Adrenal gland (tissue), 5 donors: ENCODE data around the gene SLC23A3.

ENCODE experiments used
- POLR2A ChIP-seq, 2 donors: fragments of 450-650 bp; IDR thresholded peaks; one replicate each; pipeline ENCODE4 v1.6.1; 2017; ENCODE audit warnings: antibody characterized with exemption in 2 of 2, mild to moderate bottlenecking in 2 of 2, moderate library complexity in 1 of 2
- TF ChIP-seq, protein P1 (sequence below), 6 experiments: fragments of 450-650 bp in 4 of 6; fragments of 200-600 bp in 2 of 6; sonication (generic) in 1 of 6; IDR thresholded peaks; 1 replicate in 5 of 6; 2 replicates in 1 of 6; pipeline versions ENCODE4 v1.5.1 to v1.8.0; 2016 to 2021; ENCODE audit warnings: antibody characterized with exemption in 6 of 6, mild to moderate bottlenecking in 2 of 6, moderate library complexity in 1 of 6
- donor health status: DM: no; HTN: no; CAD: no.

DNA sequence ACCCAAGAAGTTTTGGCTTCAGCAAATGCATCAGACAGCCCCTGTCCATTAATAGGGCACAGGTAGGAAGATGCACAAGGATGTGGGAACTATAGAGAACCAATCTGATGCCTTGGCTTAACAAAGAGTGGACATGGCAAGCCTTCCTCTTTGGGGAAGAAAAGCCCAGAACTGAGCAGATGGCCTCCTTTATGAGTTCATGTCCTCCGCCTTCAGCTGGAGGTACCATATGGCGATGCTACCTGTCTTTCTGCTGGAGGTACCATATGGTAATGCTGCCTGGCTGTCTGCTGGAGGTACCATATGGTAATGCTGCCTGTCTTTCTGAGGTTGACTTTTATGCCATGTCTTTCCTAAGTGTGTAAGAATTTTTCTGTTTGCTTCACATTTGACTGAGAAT is 14.3 kb upstream of the SLC23A3 start:
- TF ChIP-seq, protein P1, sequence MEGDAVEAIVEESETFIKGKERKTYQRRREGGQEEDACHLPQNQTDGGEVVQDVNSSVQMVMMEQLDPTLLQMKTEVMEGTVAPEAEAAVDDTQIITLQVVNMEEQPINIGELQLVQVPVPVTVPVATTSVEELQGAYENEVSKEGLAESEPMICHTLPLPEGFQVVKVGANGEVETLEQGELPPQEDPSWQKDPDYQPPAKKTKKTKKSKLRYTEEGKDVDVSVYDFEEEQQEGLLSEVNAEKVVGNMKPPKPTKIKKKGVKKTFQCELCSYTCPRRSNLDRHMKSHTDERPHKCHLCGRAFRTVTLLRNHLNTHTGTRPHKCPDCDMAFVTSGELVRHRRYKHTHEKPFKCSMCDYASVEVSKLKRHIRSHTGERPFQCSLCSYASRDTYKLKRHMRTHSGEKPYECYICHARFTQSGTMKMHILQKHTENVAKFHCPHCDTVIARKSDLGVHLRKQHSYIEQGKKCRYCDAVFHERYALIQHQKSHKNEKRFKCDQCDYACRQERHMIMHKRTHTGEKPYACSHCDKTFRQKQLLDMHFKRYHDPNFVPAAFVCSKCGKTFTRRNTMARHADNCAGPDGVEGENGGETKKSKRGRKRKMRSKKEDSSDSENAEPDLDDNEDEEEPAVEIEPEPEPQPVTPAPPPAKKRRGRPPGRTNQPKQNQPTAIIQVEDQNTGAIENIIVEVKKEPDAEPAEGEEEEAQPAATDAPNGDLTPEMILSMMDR (IDR thresholded peaks at IDR 0.05): no peak
- no peak for TF ChIP-seq POLR2A (IDR thresholded peaks at IDR 0.05)
